Endothelial cell of umbilical vein (primary cell): ENCODE measurements around the gene NEU3. TPM values are rescaled to one million over a fixed set of nuclear protein-coding genes. Genes with fewer than 3 reads are reported as not detected.

Source experiments
- BruUV-seq: library from RNA; stranded (reverse); fragments of 400-500 nt; replicated peaks from 2 replicates; lab custom pipeline; 2021; lab: Mats Ljungman, UMichigan
- CTCF ChIA-PET: fragments of 300-600, 350-600 bp; sonication (Branson Sonifier 250); formaldehyde crosslinking; loops from one replicate; lab custom pipeline; 2021; ENCODE audit warnings: antibody characterized with exemption, inconsistent platforms; lab: Charles Lee
- POLR2A ChIA-PET: fragments of 300-600, 350-600 bp; sonication (Branson Sonifier 250); formaldehyde crosslinking; loops from one replicate; lab custom pipeline; 2021; ENCODE audit warnings: antibody characterized with exemption, inconsistent platforms; lab: Charles Lee
- DNase-seq: peaks from one replicate; pipeline ENCODE4 v3.0.0-alpha.2; 2011; ENCODE audit warnings: low read depth, low spot score
- FAIRE-seq: peaks from 2 replicates; lab custom pipeline; 2011; peaks lifted over from hg19 to GRCh38; lab: Jason Lieb, UNC
- H2AFZ ChIP-seq: 2 replicates; pipeline ENCODE4 v1.6.0; 2012; ENCODE audit warnings: low read depth, low read length, control low read depth, inconsistent platforms
- H3K27ac ChIP-seq: 2 replicates; pipeline ENCODE4 v1.5.1; 2011; ENCODE audit warnings: low read depth, mild to moderate bottlenecking, control low read depth, low read length, moderate library complexity; ENCODE audit not compliant: insufficient read depth
- H3K27me3 ChIP-seq, 2 experiments: 2 replicates each; pipeline versions ENCODE4 v1.6.0 to v1.6.1; 2011; ENCODE audit warnings: low read length in 2 of 2, mixed read lengths in 1 of 2; ENCODE audit not compliant: control insufficient read depth in 2 of 2, insufficient read depth in 2 of 2
- H3K36me3 ChIP-seq, 2 experiments: 2 replicates in 1 of 2; 3 replicates in 1 of 2; pipeline ENCODE4 v1.5.1; 2011; ENCODE audit warnings: low read length in 2 of 2, mild to moderate bottlenecking in 1 of 2, moderate library complexity in 1 of 2; ENCODE audit not compliant: control insufficient read depth in 2 of 2, insufficient read depth in 2 of 2; ENCODE audit errors: extremely low read depth in 1 of 2
- H3K4me1 ChIP-seq: 3 replicates; pipeline ENCODE4 v1.5.1; 2011; ENCODE audit warnings: mild to moderate bottlenecking, low read length; ENCODE audit not compliant: control insufficient read depth, insufficient read depth; ENCODE audit errors: extremely low read depth
- H3K4me2 ChIP-seq: 2 replicates; pipeline ENCODE4 v1.6.1; 2011; ENCODE audit warnings: low read length, control low read depth, mixed read lengths; ENCODE audit not compliant: insufficient read depth
- H3K4me3 ChIP-seq, 3 experiments: fragments of 200-600 bp in 1 of 3; sonication (generic), shearing (Covaris generic) in 1 of 3; replicated peaks in 1 of 3; 2 replicates each; pipeline ENCODE4 v1.5.1; 2011 to 2016; ENCODE audit warnings: control low read depth in 3 of 3, low read length in 3 of 3, mild to moderate bottlenecking in 2 of 3, inconsistent platforms in 1 of 3, low read depth in 1 of 3, moderate library complexity in 1 of 3; ENCODE audit not compliant: insufficient read depth in 1 of 3
- H3K79me2 ChIP-seq: 2 replicates; pipeline ENCODE4 v1.6.0; 2012; ENCODE audit warnings: low read length, inconsistent platforms; ENCODE audit not compliant: control insufficient read depth, insufficient read depth
- H3K9ac ChIP-seq: replicated peaks from 2 replicates; pipeline ENCODE3; 2011; ENCODE audit warnings: low read length, control low read depth; ENCODE audit not compliant: insufficient read depth; ENCODE audit errors: extremely low read depth
- H3K9me1 ChIP-seq: replicated peaks from 3 replicates; pipeline ENCODE4 v1.6.0; 2011; ENCODE audit warnings: mild to moderate bottlenecking, low read length; ENCODE audit not compliant: control insufficient read depth, insufficient read depth; ENCODE audit errors: extremely low read depth
- H3K9me3 ChIP-seq: replicated peaks from 2 replicates; pipeline ENCODE4 v1.5.1; 2012; ENCODE audit warnings: low read length, inconsistent platforms; ENCODE audit not compliant: control insufficient read depth, insufficient read depth
- H4K20me1 ChIP-seq: replicated peaks from 2 replicates; pipeline ENCODE3; 2011; ENCODE audit warnings: mild to moderate bottlenecking, low read length; ENCODE audit not compliant: control insufficient read depth, insufficient read depth; ENCODE audit errors: extremely low read depth
- CTCF ChIP-seq, 2 donors: IDR thresholded peaks; 1 replicate in 1 of 2; 2 replicates in 1 of 2; pipeline ENCODE4 v1.5.1; 2011; ENCODE audit warnings: low read length in 2 of 2, mild to moderate bottlenecking in 2 of 2, moderate library complexity in 2 of 2, control low read depth in 1 of 2, inconsistent platforms in 1 of 2, low read depth in 1 of 2; ENCODE audit not compliant: insufficient read depth in 1 of 2; ENCODE audit errors: extremely low read depth in 1 of 2
- EZH2 ChIP-seq: IDR thresholded peaks from 2 replicates; pipeline ENCODE4 v1.6.1; 2012; ENCODE audit warnings: borderline replicate concordance, low read depth, mild to moderate bottlenecking, moderate library complexity, low read length, inconsistent platforms; ENCODE audit not compliant: severe bottlenecking
- FOS ChIP-seq: IDR thresholded peaks from 2 replicates; pipeline ENCODE4 v1.6.1; 2011; ENCODE audit warnings: mild to moderate bottlenecking, low read length, moderate library complexity, borderline replicate concordance; ENCODE audit not compliant: insufficient read depth
- MAX ChIP-seq: IDR thresholded peaks from 2 replicates; pipeline ENCODE4 v1.6.1; 2011; ENCODE audit not compliant: insufficient read depth, insufficient read length
- dilution Hi-C: fragments of 300-500 bp; cut with MboI; formaldehyde crosslinking; loops from one replicate; pipeline ENCODE4 v1.15.0; 2019; ENCODE audit warnings: low sequenced_read_pairs; ENCODE audit not compliant: extremely low pct_ligation_motif_present
- intact Hi-C: fragments of 100-400 bp; cut with micrococcal nuclease; formaldehyde crosslinking; loops from one replicate; pipeline ENCODE4 v1.10.0; 2022
- polyA plus RNA-seq, 4 experiments: library from polyadenylated mRNA; depleted of rRNA in 3 of 4; stranded (reverse) in 3 of 4; unstranded in 1 of 4; fragments of >200 nt; gene quantifications; 2 replicates each; pipeline versions ENCODE4 v1.2.1 to v1.2.3, GENCODE V29; 2011 to 2012; ENCODE audit warnings: missing spikeins in 1 of 4
- total RNA-seq: library from RNA; stranded (reverse); gene quantifications from 2 replicates; pipeline ENCODE4 v1.2.3, GENCODE V29; 2021

The NEU3 gene
- total and polyA plus RNA-seq, 2 donors (not counting 3 experiments of a cell fraction or from before 2014, with no cell fraction given), result 5.9 to 7.0 TPM

GRCh38 chr11:75031771-75032549 lies 43.2 kb downstream of the NEU3 start:
- no peaks in the 10 kb centered on the region for H4K20me1 ChIP-seq
- peaks cover 0 to 7% of the 10 kb centered on the region in 2 experiments for H3K27me3 ChIP-seq
- no peak overlapping the region for H2AFZ ChIP-seq
- no peak overlapping the region for H3K27ac ChIP-seq
- no peaks in the 10 kb centered on the region for H3K36me3 ChIP-seq
- H3K4me3 ChIP-seq, result no peak overlapping the region
- TF ChIP-seq MAX (no peak), EZH2 (no peak), FOS (no peak), CTCF (IDR thresholded peaks at IDR 0.05; ENCODE audit: extremely low read depth in 1 of 2, insufficient read depth in 1 of 2, low read depth in 1 of 2, low read length in 2 of 2) (peak; percentile 85)
- POLR2A ChIA-PET, result no interaction called here
- no peak overlapping the region for H3K9ac ChIP-seq
- intact Hi-C loops (loop anchor here (1.0 to 5.0 kb wide), 3 partner anchors 9 to 103 kb away; partner anchors contain the start of genes SPCS2 and XRRA1), dilution Hi-C loops (no loop called here)
- H3K4me1 ChIP-seq, result peaks cover 8% of the 10 kb centered on the region
- no peaks in the 10 kb centered on the region for H3K9me3 ChIP-seq
- H3K79me2 ChIP-seq, result no peaks in the 10 kb centered on the region
- BruUV-seq, result TSS peak; percentile 60
- no peaks in the 10 kb centered on the region for H3K9me1 ChIP-seq
- CTCF ChIA-PET, result interaction anchor here (0.6 to 6.6 kb wide), 22 partner anchors 10 to 329 kb away, joined by 3 to 100 read pairs (median 4); no protein-coding TSS in a partner anchor
- DNase-seq (peak; percentile 70), FAIRE-seq (peak; percentile 84)
- H3K4me2 ChIP-seq, result no peak overlapping the region
